ENCODE results near the gene OLFML2A.

Gene OLFML2A

GRCh38 chr9:124854161-124854560, 77.2 kb downstream of the OLFML2A start:
- no peak for DNase-seq (ENCODE audit: low read depth)

- DNase-seq (ENCODE audit: low read depth): no peak
Measured at GRCh38 chr9:124854822-124855221, 77.9 kb downstream of the OLFML2A start.

- no peak for DNase-seq (ENCODE audit: low read depth)
Measured at GRCh38 chr9:124855566-124855943, 78.6 kb downstream of the OLFML2A start.

GRCh38 chr9:124855944-124856765, 79.2 kb downstream of the OLFML2A start:
- DNase-seq (ENCODE audit: low read depth): no peak

GRCh38 chr9:124857533-124858162, 80.7 kb downstream of the OLFML2A start:
- no peak for DNase-seq (ENCODE audit: low read depth)

- no peak for DNase-seq (ENCODE audit: low read depth)
Measured at GRCh38 chr9:124858330-124859046, 81.6 kb downstream of the OLFML2A start.

- no peak for DNase-seq (ENCODE audit: low read depth)
Measured at GRCh38 chr9:124859803-124860581, 83.1 kb downstream of the OLFML2A start.

- DNase-seq (ENCODE audit: low read depth): no peak
Measured at GRCh38 chr9:124860582-124861341, 83.8 kb downstream of the OLFML2A start.

GRCh38 chr9:124861342-124862229, 84.7 kb downstream of the OLFML2A start, which contains the start of the genes ARPC5L and RPL35:
ARPC5L (plus strand) TSS chr9:124862130; CDS start chr9:124869291, 7,161 bp downstream.
RPL35 (minus strand) TSS chr9:124861957; CDS start chr9:124861912, 45 bp downstream.
- DNase-seq (ENCODE audit: low read depth): peak; percentile 80

- DNase-seq (ENCODE audit: low read depth): no peak
Measured at GRCh38 chr9:124863371-124863871, 86.5 kb downstream of the OLFML2A start.

All from GM04504 (cell line).